Measurements from ENCODE around the gene PRR5L.

Gene PRR5L

DNA sequence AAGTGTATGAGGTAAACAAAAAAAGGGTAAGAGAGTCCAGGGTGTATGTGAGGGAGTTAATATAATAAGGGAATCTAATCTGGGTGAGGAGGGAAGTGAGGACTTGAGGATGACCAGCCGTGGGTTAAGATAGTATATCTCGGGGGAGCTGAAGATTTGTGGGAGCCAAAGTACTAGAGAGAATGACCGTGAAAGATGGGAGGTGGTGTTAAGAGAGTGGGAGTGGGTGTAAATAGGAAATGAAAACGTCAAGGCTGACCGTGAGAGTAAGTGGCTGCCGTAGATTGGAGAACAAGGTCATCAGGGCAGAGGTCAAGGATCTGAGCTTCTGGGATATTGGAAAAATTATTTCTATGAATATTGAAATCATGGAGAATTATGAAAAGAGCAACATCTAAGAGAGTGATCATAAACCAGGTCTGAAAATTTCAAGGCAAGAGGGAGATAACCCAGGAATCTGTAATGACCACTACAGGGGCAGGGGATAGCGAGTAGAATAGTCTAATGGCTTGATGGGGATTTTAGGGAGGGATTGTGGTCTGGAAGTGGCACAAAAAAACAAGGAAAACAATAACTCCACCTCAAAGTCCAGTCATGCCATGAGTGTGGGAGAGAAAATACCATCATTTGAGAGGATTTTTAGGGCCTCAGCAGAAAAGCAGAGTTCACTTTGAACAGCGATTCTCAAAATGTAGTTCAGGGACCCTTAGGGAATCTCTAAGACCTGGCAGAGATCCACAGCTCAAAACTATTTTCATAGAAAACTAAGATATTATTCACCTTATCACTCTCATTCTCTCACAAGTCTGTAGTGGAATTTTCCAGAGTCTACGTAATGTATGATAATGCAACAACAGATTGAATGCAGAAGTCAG, 72.0 kb downstream of the PRR5L start:
- Mint-ChIP-seq H3K36me3 (ENCODE audit: low read depth) (no peaks in the 10 kb centered on the region), H3K9me3 (no peaks in the 10 kb centered on the region), H3K27ac (peak overlapping the region; percentile 74), H3K27me3 (ENCODE audit: low read depth, poor library complexity) (peaks cover 6% of the 10 kb centered on the region), H3K4me1 (peaks cover 45% of the 10 kb centered on the region), H3K4me3 (no peak overlapping the region)
- TF ChIP-seq, protein P1, sequence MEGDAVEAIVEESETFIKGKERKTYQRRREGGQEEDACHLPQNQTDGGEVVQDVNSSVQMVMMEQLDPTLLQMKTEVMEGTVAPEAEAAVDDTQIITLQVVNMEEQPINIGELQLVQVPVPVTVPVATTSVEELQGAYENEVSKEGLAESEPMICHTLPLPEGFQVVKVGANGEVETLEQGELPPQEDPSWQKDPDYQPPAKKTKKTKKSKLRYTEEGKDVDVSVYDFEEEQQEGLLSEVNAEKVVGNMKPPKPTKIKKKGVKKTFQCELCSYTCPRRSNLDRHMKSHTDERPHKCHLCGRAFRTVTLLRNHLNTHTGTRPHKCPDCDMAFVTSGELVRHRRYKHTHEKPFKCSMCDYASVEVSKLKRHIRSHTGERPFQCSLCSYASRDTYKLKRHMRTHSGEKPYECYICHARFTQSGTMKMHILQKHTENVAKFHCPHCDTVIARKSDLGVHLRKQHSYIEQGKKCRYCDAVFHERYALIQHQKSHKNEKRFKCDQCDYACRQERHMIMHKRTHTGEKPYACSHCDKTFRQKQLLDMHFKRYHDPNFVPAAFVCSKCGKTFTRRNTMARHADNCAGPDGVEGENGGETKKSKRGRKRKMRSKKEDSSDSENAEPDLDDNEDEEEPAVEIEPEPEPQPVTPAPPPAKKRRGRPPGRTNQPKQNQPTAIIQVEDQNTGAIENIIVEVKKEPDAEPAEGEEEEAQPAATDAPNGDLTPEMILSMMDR (IDR thresholded peaks at IDR 0.05) = no peak
- DNase-seq = no peak

DNA sequence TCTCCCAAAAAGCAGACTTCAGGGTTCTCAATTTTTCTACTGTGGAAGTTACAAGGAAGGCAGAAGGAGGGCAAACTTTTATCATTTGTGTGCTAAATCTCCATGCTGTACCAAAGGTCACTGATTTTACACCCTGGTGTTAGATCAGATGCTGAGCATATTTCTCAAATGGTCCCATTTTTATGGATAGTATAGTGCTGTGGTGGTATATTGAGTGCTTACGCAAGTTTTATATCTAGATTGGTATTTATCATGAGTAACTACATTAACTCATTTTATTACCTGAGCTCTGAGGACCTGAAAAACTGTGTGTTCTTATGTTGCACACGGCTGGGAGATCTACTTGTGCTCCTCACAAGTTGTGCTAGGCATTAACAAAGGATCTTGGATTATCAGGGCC, 75.1 kb downstream of the PRR5L start:
- Mint-ChIP-seq H3K4me3 (no peak overlapping the region), H3K4me1 (peaks cover 41% of the 10 kb centered on the region), H3K27me3 (ENCODE audit: low read depth, poor library complexity) (peaks cover 11% of the 10 kb centered on the region), H3K9me3 (no peaks in the 10 kb centered on the region), H3K27ac (no peak overlapping the region), H3K36me3 (ENCODE audit: low read depth) (no peaks in the 10 kb centered on the region)
- TF ChIP-seq, protein P1 (IDR thresholded peaks at IDR 0.05) = no peak
- DNase-seq = no peak

DNA sequence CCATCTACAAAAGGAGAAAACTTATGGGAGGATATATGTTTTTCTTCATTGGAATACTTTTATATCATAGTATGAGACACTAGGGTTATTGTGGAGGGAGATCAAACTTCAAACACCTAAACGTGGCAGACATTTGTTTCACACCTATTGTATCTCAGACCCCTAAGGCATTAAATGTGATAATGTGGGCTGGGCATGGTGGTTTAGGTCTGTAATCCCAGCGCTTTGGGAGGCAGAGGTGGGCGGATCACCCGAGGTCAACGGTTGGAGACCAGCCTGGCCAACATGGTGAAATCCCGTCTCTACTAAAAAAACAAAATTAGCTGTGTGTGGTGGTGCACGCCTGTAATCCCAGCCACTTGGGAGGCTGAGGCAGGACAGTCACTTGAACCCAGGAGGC, 75.5 kb downstream of the PRR5L start:
- Mint-ChIP-seq H3K27ac (no peak overlapping the region), H3K4me1 (peaks cover 41% of the 10 kb centered on the region), H3K4me3 (no peak overlapping the region), H3K36me3 (ENCODE audit: low read depth) (no peaks in the 10 kb centered on the region), H3K9me3 (no peaks in the 10 kb centered on the region), H3K27me3 (ENCODE audit: low read depth, poor library complexity) (peaks cover 11% of the 10 kb centered on the region)
- TF ChIP-seq, protein P1 (IDR thresholded peaks at IDR 0.05) = no peak
- no peak for DNase-seq

DNA sequence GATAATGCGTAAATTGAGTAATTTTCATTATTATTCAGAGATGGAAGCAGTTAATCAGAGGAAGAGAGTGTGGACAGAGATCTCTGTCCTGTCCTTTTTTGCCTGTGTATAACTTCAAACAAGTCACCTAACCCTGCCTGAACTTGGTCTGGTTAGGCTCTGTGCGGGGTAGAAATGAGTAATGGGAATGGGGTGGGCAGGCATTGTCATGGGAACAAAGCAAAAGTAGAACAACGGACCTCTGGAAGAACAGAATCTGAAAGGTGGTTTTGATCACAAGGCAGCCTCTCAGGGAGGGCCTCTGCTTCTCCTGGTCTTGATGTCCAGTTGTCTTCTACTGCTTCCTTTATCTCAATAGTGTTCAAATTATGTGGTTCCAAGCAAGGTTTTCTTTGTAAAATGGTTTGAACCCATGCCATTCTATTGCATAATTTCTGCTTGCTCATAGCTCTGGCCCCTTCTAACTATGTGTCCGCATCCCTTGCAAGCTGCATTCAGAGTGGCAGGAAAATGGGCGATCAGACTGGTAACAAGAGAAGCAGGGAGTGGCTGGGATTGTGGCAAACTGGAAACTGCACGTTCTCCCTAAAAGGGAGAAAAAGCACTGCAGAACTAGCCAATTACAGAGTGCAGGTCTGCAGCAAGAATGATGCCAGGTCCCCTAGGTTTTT, 76.1 kb downstream of the PRR5L start:
- no peaks in the 10 kb centered on the region for H3K9me3 Mint-ChIP-seq
- H3K27me3 Mint-ChIP-seq (ENCODE audit: low read depth, poor library complexity) = peaks cover 11% of the 10 kb centered on the region
- peaks cover 41% of the 10 kb centered on the region for H3K4me1 Mint-ChIP-seq
- H3K36me3 Mint-ChIP-seq (ENCODE audit: low read depth) = no peaks in the 10 kb centered on the region
- no peak for DNase-seq
- TF ChIP-seq, protein P1 (IDR thresholded peaks at IDR 0.05) = no peak
- no peak overlapping the region for H3K4me3 Mint-ChIP-seq
- peak overlapping the region; percentile 42 for H3K27ac Mint-ChIP-seq

DNA sequence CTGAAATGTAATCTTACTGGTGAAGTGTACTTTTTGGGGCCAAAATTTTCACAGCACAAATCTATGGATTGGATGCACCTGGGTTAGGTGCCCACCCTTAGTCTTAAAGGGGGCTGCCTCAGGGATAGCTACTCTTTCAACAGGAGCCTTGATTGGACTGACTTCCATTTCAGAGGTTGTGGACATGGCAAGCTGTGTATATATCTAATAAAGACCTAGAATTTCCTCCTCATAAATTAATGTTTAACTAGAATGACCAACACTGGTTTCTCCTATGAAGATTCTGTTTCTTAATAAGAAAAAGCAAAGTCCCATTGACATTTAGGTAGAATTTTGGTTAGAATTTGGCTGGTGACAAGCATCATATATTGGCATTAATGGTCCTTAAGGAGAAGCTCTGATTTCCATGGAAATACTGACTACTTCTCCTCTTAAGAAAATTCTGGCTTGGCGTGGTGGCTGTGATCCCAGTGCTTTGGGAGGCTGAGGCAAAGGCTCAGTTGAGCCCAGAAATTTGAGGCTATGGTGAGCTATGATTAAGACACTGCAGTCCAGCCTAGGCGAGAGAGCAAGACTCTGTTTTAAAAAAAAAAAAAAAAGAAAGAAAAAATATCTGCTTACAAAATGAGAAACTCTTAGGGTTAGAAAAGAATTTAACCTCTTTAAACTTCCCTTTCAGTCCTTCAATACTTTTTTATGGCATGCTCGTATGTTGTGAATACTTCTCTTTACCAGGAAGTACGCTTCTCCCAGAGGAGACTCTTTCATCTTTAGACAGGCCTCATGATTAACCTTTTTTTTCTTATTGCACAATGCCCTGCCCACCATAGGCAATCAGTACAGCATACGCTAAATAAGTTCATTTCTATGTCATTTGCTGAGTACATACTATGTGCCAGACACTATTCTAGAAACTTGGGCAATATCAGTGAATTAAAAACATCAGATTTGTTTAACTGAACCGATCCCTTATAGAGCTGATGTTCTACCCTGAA, 77.2 kb downstream of the PRR5L start:
- Mint-ChIP-seq H3K9me3 (no peaks in the 10 kb centered on the region), H3K36me3 (ENCODE audit: low read depth) (no peaks in the 10 kb centered on the region), H3K27ac (no peak overlapping the region), H3K4me3 (no peak overlapping the region), H3K27me3 (ENCODE audit: low read depth, poor library complexity) (peaks cover 21% of the 10 kb centered on the region), H3K4me1 (peaks cover 39% of the 10 kb centered on the region)
- TF ChIP-seq, protein P1 (IDR thresholded peaks at IDR 0.05) = no peak
- no peak for DNase-seq
